D341Med (cell line): Measurements from ENCODE around the gene SLC26A1.

Experiments used
- DNase-seq: peaks from one replicate; pipeline ENCODE4 v3.0.0; 2012; ENCODE audit warnings: low spot score

Gene SLC26A1

GRCh38 chr4:964346-965025 is 28.7 kb downstream of the SLC26A1 start:
- DNase-seq, result no peak

DNA sequence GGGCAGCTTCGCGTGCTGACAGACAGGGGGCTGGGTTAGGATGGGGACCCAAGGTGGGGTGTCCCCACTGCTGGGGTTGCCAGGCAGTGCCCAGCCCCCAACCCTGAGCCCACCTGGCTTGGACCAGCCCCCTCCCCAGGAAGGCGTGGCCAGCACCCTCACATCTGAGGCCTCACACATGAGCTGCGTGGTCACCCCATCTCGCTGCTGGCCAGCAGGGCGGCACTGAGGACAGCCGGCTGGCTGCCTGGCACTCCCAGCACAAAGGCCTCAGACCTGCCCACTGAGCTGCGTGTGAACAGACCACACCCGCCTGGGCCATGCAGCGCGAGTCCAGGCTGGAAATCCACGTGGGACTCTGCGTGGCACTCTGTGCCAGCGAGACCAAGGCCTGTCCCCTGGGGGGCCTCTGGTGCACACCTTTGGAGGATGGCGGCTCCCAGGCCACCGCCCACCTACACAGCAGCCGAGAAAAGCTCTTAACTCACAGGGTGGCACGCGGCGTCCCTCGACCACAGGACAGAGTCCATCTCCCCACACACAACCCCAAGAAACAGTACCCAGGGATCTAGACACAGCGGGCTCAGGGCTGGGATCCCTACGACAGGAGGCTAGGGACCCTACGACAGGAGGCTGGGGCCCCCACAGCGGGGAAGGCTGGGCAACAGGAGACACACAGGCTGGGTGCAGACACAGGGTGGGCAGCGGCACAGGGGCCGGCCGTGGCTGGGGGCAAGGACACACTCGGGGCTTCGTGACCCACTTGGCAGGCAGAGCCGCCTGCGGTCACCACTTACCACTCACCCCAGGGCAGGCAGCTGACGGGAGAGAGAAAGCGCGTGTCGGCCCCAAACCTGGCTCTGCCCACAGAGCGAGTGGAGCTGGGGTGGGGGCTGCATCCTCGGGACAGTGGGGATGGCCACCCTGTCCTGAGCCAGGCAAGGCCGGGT is 29.7 kb downstream of the SLC26A1 start:
- no peak for DNase-seq

DNA sequence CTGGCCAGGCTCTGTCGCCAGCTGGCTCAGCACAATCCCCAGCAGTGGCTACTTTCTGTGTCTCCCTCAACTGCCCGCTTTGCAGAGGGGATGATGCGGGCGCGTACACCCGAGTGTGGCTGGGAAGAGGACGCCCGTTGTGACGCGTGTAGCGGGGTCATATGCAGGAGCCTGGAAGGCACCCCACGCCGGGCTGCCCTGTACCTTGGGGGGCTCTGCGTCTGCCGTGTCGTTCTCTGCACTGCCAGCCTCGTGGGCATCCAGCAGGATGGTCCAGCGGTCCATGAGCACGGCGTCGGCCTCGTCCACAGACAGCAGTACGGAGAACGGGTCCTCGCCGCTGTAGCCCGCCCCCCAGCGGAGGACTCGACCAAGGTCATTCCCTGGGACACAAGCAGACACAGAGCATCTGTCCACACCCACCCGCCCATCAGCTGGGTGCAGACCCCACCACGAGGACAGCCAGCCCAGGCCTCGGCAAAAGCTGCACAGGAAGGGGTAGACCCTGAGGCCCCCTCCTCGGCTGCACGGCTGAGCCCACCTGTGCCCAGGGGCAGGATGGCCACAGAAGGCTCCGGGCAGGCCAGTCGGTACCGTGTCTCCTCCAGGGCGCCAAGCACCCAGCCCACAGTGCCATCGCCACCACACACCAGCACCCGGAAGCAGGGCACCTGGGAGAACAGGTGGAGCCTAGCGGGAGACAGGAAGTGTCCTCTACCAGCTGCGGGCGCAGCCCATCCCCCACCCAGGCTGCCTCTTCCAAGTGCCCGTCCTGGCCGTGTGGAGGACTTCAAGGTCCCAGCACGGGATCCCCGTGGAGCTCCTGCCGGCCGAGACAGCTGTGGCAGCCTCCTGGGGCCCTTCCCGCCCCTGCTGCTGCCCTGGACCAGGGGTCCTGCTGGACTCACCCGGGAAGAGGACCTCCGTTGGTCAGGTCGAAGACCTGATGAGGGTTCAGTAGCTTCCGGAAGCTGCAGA is 30.7 kb downstream of the SLC26A1 start:
- no peak for DNase-seq

DNA sequence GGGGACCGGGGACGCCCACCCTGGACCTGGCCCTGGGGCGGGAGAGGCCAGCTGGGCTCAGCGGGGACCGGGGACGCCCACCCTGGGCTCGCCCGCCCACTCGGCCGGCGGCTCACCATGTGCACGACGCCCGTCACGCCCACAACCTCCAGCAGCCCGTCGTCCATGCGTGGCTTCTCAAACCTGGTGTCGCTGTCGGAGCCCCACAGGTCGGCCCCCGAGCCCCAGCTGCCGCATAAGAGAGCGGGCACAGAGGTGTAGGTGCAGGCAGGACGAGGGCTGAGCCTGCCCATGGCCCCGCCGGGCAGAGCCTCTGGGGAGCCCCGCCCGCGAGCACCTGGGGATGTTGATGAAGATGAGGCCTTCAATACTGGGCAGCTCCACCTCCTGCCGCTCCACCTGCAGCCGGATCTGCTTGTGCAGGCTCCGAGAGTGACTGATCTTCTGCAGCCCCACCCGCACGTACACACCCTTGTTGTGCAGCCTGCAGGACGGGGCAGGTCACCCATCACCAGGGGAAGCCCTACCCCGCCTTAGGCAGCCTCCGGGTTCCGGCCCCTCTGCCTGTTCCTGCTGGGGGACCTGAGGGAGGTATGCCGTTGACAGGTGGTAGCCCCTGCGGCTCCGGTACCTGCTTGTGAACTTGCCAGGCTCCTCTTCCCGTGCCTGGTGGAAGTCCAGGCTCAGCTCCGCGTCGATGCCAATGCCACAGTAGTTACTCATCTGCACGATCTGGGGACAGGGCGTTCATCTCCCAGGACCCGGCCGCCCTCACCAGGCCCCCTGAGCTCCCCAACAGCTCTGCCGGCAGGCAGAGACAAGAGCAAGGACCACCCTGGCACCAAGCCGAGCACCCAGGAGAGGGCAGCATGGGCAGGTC is 31.6 kb downstream of the SLC26A1 start:
- no peak for DNase-seq

GRCh38 chr4:960636-961350 is 32.4 kb downstream of the SLC26A1 start:
- peak; percentile 39 for DNase-seq

DNA sequence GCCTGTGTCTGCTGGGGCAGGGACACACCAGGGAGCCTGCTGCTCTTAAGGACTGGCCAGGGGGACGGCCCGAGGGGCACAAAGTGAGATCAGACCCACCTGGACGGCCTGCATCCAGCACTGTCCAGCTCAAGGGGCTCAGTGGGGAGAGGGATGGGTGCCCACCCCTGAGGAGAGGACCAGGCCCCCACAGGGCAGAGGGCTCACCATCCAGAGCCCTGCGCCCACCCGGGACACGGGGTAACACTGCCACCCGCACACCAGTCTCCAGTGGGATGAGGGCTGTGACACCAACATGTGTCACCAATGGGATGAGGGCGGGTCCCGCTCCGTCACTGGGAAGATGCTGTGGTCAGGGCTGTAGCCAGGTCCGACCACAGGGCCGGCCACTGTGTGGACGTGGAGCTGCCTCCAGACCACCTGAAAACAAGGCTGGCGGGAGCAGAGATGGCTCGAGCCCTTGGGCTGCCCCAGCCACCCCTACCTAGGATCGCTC is 33.0 kb downstream of the SLC26A1 start:
- peak; percentile 32 for DNase-seq

- peak; percentile 36 for DNase-seq
These were observed 33.7 kb downstream of the SLC26A1 start for GRCh38 chr4:959338-960139.

DNA sequence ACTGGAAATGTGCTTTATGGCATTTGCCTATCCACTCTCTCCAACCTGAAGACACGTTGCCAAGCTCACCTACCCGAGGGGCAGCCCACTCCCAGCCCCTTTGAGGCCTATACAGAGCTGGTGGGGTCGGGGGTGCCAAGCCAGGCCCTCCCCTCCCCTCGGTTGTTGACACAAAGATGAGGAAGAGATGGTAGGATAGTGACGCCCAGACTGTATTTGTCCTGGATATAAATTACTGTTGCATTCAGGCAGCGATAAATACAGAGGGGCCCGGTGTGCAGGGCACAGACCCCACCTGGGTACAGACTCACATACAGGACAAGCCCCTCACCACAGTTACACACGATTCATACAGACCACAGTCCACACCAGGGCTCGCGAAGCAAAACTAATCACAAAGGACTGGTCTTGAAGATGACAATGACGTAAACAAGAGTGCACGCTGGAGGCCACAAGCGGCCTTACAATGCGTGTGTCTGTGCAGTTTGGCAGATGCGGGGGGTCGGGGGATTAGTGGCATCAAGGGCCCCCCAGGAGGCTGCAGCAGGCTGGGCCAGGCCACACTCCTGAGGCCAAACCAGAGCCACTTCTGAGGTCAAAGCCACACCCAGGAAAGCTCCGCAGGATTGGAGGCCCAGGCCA is 34.4 kb downstream of the SLC26A1 start:
- DNase-seq, result no peak

DNA sequence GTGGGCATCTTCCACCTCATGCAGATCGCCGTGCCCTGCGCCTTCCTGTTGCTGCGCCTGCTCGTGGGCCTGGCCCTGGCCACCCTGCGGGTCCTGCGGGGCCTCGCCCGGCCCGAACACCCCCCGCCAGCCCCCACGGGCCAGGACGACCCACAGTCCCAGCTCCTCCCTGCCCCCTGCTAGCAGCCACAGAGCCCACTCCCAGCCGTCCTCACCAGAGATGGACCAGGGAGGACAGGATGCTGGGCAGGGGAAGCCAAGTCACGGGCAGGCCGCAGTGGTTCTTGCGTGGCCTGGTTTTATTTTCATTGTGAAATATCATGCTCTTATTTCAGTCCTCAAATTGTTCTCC is 34.9 kb downstream of the SLC26A1 start:
- peak; percentile 27 for DNase-seq

DNA sequence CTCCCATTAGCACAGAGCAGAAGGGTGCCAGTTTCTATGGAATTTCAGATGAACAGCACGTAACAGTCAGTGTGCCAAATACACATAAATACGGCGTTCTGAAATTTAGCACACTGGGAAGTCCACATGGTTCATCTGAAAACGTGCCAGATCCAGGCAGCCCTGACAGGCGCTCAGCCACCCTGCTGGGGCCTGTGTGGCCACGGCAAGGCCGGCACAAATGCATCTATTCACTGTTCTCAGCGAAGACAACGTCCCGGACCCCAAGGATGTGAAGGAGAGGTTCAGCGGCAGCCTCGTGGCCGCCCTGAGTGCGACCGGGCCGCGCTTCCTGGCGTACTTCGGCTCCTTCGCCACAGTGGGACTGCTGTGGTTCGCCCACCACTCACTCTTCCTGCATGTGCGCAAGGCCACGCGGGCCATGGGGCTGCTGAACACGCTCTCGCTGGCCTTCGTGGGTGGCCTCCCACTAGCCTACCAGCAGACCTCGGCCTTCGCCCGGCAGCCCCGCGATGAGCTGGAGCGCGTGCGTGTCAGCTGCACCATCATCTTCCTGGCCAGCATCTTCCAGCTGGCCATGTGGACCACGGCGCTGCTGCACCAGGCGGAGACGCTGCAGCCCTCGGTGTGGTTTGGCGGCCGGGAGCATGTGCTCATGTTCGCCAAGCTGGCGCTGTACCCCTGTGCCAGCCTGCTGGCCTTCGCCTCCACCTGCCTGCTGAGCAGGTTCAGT is 35.5 kb downstream of the SLC26A1 start:
- DNase-seq, result peak; percentile 37

DNA sequence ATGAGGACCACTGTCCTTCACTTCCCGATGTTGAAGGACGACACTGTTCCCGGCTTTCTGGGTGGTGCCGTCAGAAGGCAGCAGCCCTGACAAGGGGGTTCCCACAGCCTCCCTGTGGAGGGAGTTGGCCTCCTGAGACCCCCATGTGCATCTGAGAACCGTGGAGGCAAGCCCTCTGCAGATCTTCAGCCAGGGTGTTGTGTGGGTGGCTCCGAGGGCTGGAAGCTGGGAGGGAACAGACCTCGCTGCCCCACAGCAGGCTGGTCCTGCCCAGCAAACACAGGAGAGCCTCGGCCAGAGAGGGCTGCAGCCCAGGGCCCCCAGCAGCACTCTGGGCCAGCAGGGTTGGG is 36.0 kb downstream of the SLC26A1 start:
- DNase-seq, result peak; percentile 31

DNA sequence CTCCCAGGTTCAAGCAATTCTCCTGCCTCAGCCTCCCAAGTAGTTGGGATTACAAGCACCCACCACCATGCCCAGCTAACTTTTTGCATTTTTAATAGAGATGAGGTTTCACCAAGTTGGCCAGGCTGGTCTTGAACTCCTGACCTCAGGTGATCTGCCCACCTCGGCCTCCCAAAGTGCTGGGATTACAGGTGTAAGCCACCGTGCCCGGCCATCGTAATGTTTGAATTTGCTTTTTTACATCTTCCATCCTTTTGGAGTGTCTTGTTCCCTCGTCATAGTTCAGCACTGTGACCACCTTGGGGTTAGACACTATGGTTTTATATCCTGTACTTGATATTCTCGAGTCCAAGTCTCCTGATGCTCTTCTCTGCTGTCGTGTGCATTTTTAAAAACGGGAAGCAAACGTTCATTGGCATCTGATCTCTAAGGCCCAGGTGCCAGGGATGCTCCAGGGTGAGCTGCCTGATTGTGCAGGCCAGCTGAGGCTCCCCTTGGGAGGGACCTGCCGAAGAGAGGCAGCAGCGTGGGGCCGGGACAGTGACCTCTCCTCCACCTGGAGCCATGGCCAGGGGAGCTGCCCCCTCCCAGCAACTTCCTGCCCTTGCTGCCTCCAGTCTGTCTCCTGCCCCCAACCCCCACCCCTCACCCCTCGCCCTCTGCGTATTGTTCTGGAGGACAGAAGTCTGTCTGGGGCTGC is 36.5 kb downstream of the SLC26A1 start:
- peak; percentile 27 for DNase-seq

DNA sequence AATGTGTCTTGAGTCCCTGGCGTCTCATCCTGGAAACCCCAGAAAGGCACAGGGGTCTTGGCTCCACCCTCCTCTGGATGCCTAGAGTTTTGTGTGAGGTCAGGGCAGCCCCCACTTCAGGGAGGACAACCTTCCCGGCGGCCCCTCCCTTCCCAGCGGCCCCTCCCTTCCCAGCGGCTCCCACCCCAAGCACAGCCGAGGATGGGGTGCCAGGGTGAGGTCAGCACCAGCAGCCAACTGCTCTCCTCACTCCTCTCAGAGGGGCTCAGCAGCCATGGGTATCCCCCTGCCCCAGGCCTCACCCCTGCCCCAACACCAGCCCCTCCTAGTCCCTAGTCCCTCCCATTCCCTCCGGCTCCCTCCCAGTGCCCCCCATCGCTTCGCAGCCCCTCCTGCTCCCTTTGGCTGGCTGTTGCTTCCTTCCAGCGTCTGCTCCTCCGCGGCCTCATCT is 37.2 kb downstream of the SLC26A1 start:
- DNase-seq, result peak; percentile 24

DNA sequence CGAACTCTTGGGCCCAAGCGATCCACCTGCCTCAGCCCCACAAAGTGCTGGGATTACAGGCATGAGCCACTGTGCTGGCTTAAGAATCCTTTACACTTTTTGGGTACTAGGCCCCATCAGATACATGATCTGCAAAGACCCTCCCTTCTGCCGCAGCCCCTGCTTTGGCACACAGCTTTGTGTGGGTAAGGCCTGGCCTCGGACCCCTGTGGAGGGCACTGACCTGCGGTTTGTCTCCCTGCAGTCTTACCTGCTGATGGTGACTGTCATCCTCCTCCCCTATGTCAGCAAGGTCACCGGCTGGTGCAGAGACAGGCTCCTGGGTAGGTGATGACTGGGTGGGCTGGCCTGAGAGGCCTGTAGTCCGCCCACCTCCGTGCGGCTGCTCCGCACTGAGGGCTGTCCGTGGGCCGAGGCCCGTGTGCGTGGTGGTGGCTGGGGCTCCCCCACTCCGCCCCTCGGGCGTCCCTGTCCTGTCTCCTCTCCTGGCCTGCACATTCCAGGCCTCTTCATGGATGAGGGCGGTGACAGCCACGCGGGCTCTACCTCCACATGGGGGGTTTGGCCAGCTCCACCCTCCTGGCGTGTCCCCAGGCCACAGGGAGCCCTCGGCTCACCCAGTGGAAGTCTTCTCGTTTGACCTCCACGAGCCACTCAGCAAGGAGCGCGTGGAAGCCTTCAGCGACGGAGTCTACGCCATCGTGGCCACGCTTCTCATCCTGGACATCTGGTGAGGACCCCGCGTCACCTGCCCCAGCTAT is 37.9 kb downstream of the SLC26A1 start:
- peak; percentile 31 for DNase-seq

DNA sequence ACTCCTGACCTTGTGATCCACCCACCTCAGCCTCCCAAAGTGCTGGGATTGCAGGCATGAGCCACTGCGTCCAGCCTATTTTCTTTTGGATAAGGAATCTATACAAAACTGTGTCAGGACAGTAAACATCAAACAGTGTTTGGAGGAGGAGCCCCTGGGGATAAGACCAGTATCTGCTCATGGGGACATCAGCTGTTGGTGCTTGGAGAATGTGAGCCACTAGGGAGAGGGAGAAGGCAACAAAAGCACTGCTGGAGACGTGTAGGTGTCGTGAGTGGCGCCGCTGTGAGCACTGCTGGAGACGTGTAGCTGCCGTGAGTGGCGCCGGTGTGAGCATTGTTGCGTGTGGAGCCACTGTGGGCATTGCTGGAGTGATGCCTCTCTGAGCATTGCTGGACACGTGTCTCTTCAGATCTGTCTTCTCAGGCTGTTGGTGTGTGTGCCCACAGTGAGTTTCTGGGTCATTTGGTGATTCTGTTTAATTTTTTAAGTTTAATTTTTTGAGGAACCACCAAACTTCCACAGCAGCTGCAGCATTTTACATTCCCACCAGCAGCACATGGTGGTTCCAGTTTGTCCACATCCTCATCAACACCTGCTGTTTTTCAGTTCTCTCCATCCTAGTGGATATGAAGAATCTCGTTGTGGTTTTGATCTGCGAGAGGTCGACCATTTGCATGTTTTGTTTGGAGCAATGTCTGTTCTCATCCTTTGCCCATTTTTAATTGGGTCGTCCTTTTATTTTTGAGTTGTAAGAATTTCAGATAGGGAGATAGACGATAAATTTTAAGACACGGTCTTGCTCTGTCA is 38.8 kb downstream of the SLC26A1 start:
- no peak for DNase-seq

DNA sequence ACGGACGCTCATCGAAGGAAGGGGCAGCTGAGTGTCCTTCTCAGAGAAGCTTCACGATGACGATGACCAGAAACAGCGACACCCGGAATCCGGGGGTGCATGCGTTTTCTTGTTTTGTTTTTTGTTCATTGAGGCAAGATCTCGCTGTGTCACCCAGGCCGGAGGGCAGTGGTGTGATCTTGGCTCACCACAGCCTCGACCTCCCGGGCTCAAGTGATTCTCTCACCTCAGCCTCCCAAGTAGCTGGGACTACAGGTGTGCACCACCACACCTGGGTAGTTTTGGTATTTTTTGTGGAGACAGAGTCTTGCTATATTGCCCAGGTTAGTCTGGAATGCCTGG is 39.7 kb downstream of the SLC26A1 start:
- DNase-seq, result no peak
